Right forelimb (tissue), 1 donor: ENCODE measurements around the gene CRACDL.

Experiments
- DNase-seq: peaks from one replicate; pipeline ENCODE4 v3.0.0-alpha.2; 2018

CRACDL gene

GRCh38 chr2:98849113-98849512 is 86.9 kb downstream of the CRACDL start:
- DNase-seq = no peak

GRCh38 chr2:98847853-98848252 is 88.2 kb downstream of the CRACDL start:
- no peak for DNase-seq

- no peak for DNase-seq
These were observed 90.0 kb downstream of the CRACDL start for GRCh38 chr2:98846041-98846440.

- DNase-seq = no peak
These were observed 93.9 kb downstream of the CRACDL start for GRCh38 chr2:98842136-98842535.

GRCh38 chr2:98839292-98839691 is 96.7 kb downstream of the CRACDL start:
- no peak for DNase-seq

- no peak for DNase-seq
These were observed 100.1 kb downstream of the CRACDL start for GRCh38 chr2:98835831-98836385.

- DNase-seq = no peak
These were observed 102.1 kb downstream of the CRACDL start for GRCh38 chr2:98833917-98834263.

GRCh38 chr2:98833172-98833916 is 102.7 kb downstream of the CRACDL start:
- no peak for DNase-seq

GRCh38 chr2:98832172-98832571 is 103.9 kb downstream of the CRACDL start:
- DNase-seq = no peak

- DNase-seq = no peak
These were observed 105.4 kb downstream of the CRACDL start for GRCh38 chr2:98830571-98831145.

GRCh38 chr2:98829581-98830270 is 106.3 kb downstream of the CRACDL start:
- DNase-seq = no peak

GRCh38 chr2:98828793-98829371 is 107.1 kb downstream of the CRACDL start:
- no peak for DNase-seq

GRCh38 chr2:98828369-98828744 is 107.7 kb downstream of the CRACDL start:
- no peak for DNase-seq

GRCh38 chr2:98827625-98828368 is 108.2 kb downstream of the CRACDL start:
- DNase-seq = no peak

- no peak for DNase-seq
These were observed 109.2 kb downstream of the CRACDL start for GRCh38 chr2:98826856-98827255.

- no peak for DNase-seq
These were observed 110.2 kb downstream of the CRACDL start for GRCh38 chr2:98825858-98826257.

- DNase-seq = no peak
These were observed 110.6 kb downstream of the CRACDL start for GRCh38 chr2:98825404-98825803.

GRCh38 chr2:98825020-98825350 is 111.0 kb downstream of the CRACDL start:
- no peak for DNase-seq

- DNase-seq = no peak
These were observed 111.6 kb downstream of the CRACDL start for GRCh38 chr2:98824256-98825019.

GRCh38 chr2:98823196-98824170 is 112.5 kb downstream of the CRACDL start:
- no peak for DNase-seq
